HG02642 (cell line): ENCODE data around the gene CUL1.

Experiments used
- ATAC-seq: cut with Tn5 transposase; IDR thresholded peaks from one replicate; pipeline ENCODE4 v1.9.1; 2021; ENCODE audit warnings: mild to moderate bottlenecking; ENCODE audit not compliant: unreplicated experiment, poor library complexity

CUL1 gene

GRCh38 chr7:148715027-148715426, 16.3 kb downstream of the CUL1 start:
- ATAC-seq = no peak

- ATAC-seq = no peak
These were observed 18.6 kb downstream of the CUL1 start for GRCh38 chr7:148717266-148717793.

GRCh38 chr7:148718431-148718830, 19.7 kb downstream of the CUL1 start:
- ATAC-seq = no peak

- no peak for ATAC-seq
These were observed 21.1 kb downstream of the CUL1 start for GRCh38 chr7:148719753-148720152.

GRCh38 chr7:148720472-148720871, 21.8 kb downstream of the CUL1 start:
- no peak for ATAC-seq

GRCh38 chr7:148721390-148721789, 22.7 kb downstream of the CUL1 start:
- ATAC-seq = no peak

- no peak for ATAC-seq
These were observed 23.9 kb downstream of the CUL1 start for GRCh38 chr7:148722340-148723165.

- ATAC-seq = no peak
These were observed 24.5 kb downstream of the CUL1 start for GRCh38 chr7:148723166-148723559.

- no peak for ATAC-seq
These were observed 25.1 kb downstream of the CUL1 start for GRCh38 chr7:148723846-148724245.

- ATAC-seq = no peak
These were observed 27.7 kb downstream of the CUL1 start for GRCh38 chr7:148726385-148726784.

GRCh38 chr7:148727501-148728278, 29.0 kb downstream of the CUL1 start:
- no peak for ATAC-seq

GRCh38 chr7:148729984-148730733, 31.5 kb downstream of the CUL1 start:
- ATAC-seq = no peak

GRCh38 chr7:148732862-148733261, 34.2 kb downstream of the CUL1 start:
- ATAC-seq = no peak

GRCh38 chr7:148733496-148733895, 34.8 kb downstream of the CUL1 start:
- no peak for ATAC-seq

GRCh38 chr7:148735141-148735540, 36.4 kb downstream of the CUL1 start:
- ATAC-seq = no peak

GRCh38 chr7:148735967-148736366, 37.3 kb downstream of the CUL1 start:
- no peak for ATAC-seq

GRCh38 chr7:148738737-148739535, 40.2 kb downstream of the CUL1 start:
- ATAC-seq = no peak

GRCh38 chr7:148746135-148746534, 47.4 kb downstream of the CUL1 start:
- ATAC-seq = no peak

GRCh38 chr7:148747274-148747673, 48.6 kb downstream of the CUL1 start:
- ATAC-seq = no peak
